GM23338 (cell line): Measurements from ENCODE around the gene NARS2.

Experiments used
- CREB1 ChIP-seq: fragments of 250-450 bp; sonication (Bioruptor Pico); IDR thresholded peaks from 2 replicates; pipeline ENCODE4 v1.5.0; 2020; ENCODE audit warnings: low read depth, mild to moderate bottlenecking, moderate library complexity
- EZH2 ChIP-seq: fragments of 200-600 bp; sonication (generic); IDR thresholded peaks from one replicate; pipeline ENCODE4 v1.8.0; 2017; ENCODE audit warnings: antibody characterized with exemption, mild to moderate bottlenecking, low read depth; ENCODE audit not compliant: unreplicated experiment
- EZH2phosphoT487 ChIP-seq: fragments of 200-600 bp; sonication (generic); IDR thresholded peaks from one replicate; pipeline ENCODE4 v1.8.1; 2018; ENCODE audit warnings: antibody characterized with exemption; ENCODE audit not compliant: unreplicated experiment
- JUNB ChIP-seq: IDR thresholded peaks from one replicate; pipeline ENCODE4 v1.6.1; 2016; ENCODE audit warnings: antibody characterized with exemption; ENCODE audit not compliant: unreplicated experiment
- POLR2AphosphoS5 ChIP-seq: IDR thresholded peaks from 2 replicates; pipeline ENCODE4 v1.6.1; 2016; ENCODE audit warnings: antibody characterized with exemption, low read depth
- ZNF114 ChIP-seq: fragments of 250-450 bp; sonication (Bioruptor Pico); IDR thresholded peaks from 2 replicates; pipeline ENCODE4 v1.5.0; 2020; ENCODE audit warnings: mild to moderate bottlenecking, moderate library complexity
- TF ChIP-seq, protein P1 (sequence below), 2 experiments: fragments of 200-600 bp in 1 of 2; sonication (generic) in 1 of 2; conservative IDR thresholded peaks; 2 replicates each; pipeline versions ENCODE4 v1.5.1 to v1.6.1; 2016 to 2017; ENCODE audit warnings: antibody characterized with exemption in 2 of 2, low read depth in 2 of 2, mild to moderate bottlenecking in 2 of 2, moderate library complexity in 1 of 2
- TF ChIP-seq, protein P2 (sequence below): IDR thresholded peaks from 2 replicates; pipeline ENCODE4 v1.6.1; 2016; ENCODE audit warnings: antibody characterized with exemption
- TF ChIP-seq, protein P3 (sequence below): IDR thresholded peaks from one replicate; pipeline ENCODE4 v1.6.1; 2018; ENCODE audit warnings: antibody characterized with exemption; ENCODE audit not compliant: unreplicated experiment

DNA sequence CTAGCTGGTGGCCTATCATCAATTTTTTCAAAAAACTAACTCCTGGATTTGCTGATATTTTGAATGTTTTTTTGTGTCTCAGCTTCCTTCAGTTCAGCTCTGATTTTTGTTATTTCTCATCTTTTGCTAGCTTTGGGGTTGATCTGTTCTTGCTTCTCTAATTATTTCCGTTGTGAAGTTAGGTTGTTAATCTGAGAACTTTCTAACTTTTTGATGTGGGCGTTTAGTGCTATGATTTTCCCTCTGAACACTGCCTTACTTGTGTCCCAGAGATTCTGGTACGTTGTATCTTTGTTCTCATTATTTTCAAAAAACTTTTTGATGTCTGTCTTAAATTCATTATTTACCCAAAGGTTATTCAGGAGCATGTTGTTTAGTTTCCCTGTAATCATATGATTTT lies 19.1 kb downstream of the NARS2 start:
- TF ChIP-seq, protein P1, sequence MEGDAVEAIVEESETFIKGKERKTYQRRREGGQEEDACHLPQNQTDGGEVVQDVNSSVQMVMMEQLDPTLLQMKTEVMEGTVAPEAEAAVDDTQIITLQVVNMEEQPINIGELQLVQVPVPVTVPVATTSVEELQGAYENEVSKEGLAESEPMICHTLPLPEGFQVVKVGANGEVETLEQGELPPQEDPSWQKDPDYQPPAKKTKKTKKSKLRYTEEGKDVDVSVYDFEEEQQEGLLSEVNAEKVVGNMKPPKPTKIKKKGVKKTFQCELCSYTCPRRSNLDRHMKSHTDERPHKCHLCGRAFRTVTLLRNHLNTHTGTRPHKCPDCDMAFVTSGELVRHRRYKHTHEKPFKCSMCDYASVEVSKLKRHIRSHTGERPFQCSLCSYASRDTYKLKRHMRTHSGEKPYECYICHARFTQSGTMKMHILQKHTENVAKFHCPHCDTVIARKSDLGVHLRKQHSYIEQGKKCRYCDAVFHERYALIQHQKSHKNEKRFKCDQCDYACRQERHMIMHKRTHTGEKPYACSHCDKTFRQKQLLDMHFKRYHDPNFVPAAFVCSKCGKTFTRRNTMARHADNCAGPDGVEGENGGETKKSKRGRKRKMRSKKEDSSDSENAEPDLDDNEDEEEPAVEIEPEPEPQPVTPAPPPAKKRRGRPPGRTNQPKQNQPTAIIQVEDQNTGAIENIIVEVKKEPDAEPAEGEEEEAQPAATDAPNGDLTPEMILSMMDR (conservative IDR thresholded peaks at IDR 0.05; ENCODE audit: low read depth in 2 of 2): no peak
- TF ChIP-seq POLR2AphosphoS5 (no peak), EZH2phosphoT487 (no peak), EZH2 (no peak), CREB1 (CRISPR knock-in tag) (no peak), JUNB (no peak), ZNF114 (CRISPR knock-in tag) (no peak)
- TF ChIP-seq, protein P2, sequence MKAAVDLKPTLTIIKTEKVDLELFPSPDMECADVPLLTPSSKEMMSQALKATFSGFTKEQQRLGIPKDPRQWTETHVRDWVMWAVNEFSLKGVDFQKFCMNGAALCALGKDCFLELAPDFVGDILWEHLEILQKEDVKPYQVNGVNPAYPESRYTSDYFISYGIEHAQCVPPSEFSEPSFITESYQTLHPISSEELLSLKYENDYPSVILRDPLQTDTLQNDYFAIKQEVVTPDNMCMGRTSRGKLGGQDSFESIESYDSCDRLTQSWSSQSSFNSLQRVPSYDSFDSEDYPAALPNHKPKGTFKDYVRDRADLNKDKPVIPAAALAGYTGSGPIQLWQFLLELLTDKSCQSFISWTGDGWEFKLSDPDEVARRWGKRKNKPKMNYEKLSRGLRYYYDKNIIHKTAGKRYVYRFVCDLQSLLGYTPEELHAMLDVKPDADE: no peak
- TF ChIP-seq, protein P3, sequence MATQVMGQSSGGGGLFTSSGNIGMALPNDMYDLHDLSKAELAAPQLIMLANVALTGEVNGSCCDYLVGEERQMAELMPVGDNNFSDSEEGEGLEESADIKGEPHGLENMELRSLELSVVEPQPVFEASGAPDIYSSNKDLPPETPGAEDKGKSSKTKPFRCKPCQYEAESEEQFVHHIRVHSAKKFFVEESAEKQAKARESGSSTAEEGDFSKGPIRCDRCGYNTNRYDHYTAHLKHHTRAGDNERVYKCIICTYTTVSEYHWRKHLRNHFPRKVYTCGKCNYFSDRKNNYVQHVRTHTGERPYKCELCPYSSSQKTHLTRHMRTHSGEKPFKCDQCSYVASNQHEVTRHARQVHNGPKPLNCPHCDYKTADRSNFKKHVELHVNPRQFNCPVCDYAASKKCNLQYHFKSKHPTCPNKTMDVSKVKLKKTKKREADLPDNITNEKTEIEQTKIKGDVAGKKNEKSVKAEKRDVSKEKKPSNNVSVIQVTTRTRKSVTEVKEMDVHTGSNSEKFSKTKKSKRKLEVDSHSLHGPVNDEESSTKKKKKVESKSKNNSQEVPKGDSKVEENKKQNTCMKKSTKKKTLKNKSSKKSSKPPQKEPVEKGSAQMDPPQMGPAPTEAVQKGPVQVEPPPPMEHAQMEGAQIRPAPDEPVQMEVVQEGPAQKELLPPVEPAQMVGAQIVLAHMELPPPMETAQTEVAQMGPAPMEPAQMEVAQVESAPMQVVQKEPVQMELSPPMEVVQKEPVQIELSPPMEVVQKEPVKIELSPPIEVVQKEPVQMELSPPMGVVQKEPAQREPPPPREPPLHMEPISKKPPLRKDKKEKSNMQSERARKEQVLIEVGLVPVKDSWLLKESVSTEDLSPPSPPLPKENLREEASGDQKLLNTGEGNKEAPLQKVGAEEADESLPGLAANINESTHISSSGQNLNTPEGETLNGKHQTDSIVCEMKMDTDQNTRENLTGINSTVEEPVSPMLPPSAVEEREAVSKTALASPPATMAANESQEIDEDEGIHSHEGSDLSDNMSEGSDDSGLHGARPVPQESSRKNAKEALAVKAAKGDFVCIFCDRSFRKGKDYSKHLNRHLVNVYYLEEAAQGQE: no peak
